NOMO-1 treated with DMSO at 0.1 percent for 48 hours (cell line): ENCODE data around the gene FAM234B.
A peak's percentile ranks its signal among the peaks of the same experiment; 100 is the strongest.

Source experiments
- DNase-seq: peaks from one replicate; lab custom pipeline; 2025; ENCODE audit not compliant: unreplicated experiment; lab: John Stamatoyannopoulos, UW

The FAM234B gene

DNA sequence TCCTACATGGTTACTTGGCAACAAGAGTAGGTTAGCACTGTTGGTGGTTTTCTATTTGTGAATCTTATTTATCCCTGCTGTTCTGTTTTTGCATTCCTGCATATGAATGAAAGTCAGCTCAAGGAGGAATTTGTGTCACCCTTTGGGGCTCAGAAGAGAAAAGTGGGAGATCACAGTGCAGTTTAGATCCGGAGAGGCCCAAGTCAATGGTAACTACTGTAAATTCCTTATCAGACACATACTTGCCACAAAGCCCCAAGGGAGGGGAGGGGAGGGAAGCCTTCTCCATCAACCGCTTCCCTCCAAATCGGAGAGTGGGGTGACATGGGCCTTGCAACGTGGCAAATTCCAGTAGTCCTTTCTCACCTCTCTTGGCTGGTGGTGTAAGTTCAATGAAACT, 44.3 kb downstream of the FAM234B start:
- DNase-seq = no peak

DNA sequence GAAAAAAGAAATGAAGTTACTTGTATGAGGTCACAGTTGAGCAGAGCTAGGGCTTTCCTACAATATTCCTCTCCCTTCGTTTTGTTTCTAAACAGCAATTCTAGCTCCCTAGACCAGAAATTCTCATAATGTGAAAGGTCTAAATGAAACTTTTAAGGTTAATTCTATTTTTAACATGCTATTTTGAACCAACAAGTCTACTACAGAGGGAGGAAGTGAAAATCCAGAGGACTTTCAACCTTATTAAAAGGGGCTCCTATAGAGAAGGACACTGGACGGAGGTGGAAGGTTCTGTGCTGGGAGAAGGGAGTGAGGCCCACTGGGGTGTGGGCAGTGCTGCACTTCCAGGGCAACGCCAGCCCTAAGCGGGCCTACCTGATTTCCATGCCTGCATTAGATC, 45.9 kb downstream of the FAM234B start:
- peak; percentile 46 for DNase-seq

DNA sequence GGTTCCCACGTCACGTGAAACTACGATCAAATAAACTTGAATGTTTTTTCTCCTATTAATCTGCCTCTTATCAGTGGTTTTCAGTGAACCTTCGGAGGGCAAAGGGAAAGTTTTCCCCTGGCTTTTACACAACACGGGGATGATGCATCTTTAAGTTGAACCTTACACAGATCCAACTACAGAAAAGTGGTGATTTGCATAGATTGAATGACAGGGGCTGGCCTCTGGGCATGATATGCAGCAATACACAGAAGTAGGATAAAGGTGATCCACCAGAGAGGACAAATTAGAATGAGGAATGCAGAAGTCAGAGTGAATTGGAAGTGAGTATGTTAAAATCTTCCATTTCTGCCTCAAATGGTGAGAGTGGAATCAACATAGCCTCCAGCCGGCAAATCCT, 47.7 kb downstream of the FAM234B start:
- DNase-seq = no peak

DNA sequence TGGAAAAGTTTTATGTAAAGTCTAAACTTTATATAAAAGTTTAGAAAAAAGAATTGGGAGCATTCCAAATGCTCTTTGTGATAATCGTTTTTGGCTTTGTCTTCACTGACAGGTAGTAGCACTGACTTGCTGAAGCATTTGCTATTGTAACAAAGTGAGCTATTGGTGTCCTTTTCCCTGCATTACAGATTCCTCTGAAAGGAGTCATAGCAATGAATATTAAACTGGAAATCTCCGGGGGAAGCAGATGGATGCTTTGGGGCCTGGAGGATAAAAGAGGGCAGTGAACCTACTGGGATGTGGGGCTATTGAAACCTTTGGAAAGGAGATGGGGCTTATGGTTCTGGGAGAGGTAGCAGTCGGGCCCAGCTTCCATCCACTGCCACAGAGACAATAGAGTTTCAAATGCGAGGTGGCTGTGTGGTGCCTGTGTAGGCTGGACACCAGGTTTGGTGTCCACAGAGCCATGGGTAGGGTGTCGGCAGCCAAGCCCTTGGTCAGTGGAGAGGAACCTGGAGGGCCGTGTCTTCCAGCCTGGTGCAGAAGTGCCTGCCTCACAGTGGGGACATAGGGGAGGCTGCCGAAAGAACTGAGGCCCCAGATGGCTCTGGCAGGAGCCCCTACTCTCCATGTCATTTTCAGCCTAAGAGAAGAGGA, 49.1 kb downstream of the FAM234B start:
- no peak for DNase-seq

DNA sequence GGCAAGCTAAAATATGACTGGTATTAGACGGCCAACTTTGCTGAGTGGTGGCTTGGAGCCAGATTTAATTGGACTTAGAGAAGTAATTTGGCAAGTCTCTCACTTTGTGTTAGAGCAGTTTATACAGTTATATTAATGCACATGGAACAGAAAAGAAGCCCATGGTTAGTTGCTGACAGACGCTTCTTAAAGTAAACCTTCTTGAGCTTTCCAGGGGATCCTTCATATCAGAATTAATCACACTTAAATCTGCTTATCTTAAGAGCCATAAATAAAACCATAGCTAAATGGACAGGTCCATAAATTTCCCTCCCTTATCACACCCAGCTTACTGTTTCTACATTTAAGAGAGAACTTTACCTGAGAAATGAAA, 49.7 kb downstream of the FAM234B start:
- no peak for DNase-seq

DNA sequence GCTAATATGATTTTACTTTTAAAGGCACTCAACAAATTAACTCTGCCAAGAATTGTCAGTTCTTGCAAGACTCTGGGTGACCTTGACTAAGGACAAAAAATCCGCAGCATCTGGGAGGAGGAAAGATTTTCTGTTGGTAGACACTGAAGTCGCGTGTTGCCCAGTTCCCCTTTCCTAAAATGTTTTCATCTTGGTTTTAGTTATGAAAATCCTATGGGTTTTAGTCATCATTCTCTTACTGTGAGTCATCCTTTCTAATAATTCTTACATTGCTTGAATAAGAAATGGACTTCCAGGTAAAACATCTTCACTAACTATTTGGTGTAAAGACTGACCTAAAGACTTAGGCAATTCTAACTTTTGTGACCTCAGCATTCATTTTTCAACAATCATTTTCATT, 50.2 kb downstream of the FAM234B start:
- DNase-seq = peak; percentile 86

DNA sequence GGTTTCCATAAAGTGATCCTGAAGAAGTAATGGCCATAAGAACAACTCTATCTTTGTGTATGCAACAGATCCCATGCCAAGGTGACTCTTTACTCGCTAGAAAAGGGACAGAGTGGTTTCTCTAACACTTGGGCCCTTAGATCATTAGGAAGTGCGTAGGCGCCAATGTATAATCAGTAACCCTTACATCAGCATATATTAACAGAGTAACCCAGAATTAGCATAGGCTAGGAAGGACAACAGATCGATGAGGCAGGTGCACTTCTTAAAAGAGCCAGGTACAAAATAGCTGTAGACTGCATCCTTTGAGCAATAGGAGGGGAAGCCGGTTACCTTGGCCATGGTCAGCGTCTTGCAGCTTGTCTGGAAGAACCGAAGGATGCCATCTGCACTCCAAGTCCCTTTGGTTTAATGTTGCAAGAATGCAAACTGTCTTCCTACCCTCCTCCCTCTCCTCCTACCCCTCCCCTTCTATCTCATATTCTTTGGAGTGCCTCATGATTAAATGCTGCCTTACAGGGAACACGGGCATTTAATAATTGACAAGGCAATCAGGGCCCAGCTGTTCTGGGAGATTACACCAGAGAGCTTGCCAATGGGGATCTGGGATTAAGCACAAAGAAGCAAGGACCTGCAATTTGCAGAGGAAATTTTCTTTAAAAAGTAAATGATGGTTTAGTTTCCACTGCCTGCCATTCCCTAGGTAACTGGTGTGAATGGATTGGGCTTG, 51.2 kb downstream of the FAM234B start:
- no peak for DNase-seq

DNA sequence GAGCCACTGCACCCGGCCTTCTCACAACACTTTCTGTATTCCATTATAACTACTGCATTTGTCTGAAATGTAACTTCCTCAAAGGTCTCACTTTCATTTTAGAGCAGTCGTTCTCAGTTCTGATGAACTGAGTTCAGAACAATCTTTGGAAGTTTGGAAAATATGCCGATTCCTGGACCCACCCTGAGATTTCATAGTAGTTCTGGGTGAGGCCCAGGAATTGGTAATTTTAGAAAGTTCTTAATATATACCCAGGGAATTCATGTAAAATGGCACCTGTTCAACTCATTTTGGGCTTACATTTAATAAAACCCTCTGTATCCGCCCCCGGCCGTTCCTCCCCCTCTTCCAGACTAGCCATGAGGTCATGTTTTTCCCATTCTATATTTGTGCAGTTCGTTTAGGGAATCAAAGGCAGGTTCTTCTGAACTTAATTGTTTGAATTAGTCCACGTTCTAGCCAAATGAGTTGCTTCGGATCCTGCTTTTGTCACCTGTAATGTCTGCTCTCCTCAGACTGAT, 53.4 kb downstream of the FAM234B start:
- peak; percentile 82 for DNase-seq

DNA sequence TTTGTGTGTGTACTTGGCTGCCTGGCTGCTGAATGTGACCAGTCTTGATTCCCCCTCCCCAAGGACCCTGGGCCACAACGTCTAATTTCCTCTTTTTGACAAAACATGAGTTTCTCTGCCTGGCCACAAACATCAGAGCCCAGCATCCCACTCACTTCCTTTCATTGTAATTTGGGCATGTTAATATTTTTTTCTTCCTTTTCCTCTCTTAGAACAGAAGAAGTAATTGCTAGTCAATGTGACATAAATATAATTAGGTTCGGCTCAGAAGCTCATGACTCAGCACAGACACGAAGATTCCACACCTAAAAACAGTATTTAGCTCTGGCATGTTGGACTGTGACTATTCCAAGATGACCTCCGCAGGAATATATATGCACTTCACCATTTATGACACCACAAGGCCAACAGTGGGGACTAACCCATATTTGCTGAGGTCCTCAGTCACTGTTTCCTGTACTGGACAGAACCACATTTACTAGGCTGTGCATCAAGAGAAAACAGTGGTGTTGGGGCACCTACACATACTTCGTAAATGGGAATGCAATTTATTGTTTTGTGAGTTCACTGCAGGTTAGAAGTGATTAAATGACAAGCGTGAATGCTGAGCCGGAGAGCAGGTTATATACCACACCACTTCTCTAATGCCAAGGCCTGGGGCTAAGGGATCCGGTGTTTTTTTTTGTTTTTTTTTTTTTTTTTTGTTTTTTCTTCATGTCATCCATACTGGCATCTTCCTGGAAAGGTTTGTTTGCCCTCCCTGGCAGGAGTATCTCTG, 55.1 kb downstream of the FAM234B start:
- peak; percentile 85 for DNase-seq

DNA sequence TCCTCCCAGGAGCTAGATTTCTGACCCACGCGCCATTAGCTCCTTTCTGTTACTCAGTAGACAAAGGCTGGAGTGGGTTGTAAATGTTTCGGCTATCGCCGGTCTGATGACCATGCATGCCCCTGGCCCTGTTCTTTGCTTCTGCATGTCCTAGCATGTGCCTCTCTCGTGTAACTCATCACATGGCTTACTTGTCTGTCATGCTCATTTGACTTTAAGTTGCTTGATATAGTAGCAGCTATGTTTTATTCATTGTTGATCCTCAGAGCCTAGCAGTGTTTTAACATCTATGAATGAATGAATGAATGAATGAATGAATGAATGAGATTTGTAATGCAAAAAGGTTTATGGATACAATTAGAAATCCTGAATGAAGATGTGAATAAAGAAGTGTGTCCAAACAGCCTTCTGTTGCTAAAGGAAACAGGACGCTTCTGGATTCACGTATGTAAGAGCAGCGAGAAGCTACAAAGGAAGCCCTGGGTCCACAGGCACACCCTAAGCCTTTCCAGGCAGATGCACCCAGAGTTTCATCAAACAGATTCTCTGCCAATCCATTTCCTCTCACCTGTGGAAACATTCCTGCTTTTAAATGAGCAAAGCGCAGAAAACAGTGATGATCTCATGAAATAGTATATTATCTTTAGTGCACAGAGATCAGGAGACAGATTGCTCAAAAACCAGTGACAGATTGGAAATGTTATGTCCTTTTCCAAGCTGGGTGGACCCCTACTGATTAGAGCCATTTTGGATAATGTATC, 55.8 kb downstream of the FAM234B start:
- DNase-seq = no peak

DNA sequence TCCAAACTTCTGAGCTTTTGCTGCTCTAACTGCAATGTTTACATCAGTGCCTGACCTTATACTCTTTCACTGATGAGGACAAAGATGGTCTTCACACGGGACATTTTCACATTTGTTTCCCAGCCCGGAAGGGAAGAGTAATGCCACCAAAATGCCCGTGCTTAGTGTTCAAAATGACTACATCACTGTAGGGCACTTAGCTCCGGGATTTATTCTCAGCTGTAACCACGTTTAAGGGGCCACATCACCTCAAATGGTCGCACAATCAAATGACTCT, 56.4 kb downstream of the FAM234B start:
- peak; percentile 28 for DNase-seq

DNA sequence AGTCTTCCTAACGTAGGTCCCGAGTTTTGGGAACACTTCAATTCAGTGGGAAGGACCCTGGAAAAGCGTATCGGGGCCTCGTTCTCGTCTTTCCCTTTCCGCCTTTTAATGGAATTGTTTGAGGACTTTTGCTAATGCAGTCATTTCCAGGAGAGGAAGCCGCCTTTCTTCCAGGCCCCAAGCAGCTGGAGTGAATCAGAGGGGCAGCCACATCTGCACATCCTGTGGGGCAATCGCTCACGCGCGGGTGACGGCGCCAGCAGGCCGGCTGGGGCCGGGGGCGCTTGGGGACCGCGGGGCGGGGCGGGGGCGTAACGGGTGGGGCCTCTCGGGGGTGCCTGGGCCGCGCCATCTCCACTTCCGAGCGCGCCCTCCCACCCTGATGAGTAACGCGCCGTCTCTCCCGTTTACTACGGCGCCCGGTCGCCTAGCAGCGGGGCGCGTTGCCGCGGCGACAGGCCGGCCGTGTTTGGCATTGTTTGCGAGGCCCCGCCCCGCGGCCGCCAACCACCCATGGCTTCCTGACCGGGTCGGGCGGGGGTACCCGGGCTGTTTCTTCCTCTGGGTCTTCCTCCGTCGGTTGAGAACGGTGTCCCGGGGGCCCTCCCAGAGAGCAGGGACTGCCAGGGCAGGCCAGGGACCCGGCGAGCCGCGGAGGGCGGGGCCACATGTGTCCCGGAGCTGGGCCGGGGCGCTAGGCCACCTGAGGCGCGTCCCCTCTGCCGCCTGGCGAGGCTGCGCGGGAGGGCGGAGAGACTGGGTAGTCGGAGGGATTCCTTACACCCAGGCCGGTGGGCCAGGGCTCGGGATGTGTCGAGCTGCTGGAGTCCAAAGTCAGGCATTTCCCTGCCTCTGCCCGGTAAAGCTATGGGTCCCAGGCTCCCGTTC, 56.9 kb downstream of the FAM234B start:
- peak; percentile 88 for DNase-seq

DNA sequence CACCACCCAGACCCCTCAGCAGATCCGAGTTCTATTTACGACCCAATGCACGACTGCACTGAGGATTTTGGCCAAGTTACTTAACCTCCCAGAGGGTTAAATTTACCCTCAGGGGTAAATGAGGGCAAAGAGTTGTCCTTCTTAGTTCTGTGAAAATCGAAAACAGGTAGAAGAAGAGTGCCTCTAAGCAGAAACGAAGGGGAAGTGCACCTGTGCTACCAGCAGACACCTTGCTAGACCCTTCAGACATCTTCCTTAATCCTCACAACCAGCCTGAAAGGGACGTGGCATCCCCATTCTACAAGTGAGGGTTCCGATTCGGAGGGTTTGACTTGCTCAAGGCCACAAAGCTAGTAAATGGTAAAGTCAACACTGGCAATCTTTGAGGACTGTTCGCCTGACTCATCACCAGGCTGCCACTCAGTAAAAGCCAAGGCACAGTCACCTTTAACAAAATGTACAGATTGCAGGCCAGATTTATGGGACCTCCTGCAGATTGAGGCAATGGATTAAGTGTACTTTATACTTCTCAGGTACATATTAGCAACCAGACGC, 57.7 kb downstream of the FAM234B start:
- peak; percentile 10 for DNase-seq

DNA sequence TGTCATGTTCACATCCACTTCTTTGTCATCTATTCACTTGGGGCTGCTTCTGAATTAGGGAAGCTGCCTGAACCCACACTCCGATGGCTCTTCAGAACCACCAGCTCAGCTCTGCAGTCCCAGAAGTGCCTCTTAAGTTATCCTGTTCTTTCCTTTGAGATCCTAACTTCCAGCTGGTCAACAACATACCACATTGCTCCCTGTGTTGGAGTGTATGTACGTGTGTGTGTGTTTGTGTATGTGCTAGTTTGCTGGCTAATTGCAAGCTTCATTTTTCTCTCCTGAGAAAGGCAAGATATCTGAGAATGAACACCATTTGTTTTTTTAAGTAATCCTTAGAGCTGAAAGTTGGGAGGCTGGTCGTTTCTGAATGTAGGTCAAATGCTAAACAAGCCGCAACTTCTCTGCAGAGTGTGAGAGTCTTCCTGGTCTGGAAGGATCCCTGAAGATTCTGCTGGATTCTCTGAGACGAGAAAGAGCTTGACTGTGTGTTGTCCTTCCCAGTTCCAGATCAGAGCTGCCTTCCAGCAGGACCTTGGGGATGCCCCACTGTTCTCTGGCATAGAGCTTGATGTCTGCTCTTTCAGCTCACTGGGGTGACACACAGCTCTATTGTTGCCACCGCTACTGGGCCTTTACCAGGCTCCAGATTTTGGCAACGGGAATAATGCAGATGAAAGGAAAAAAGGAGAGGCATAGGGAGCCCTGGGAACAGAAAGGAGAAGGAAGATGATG, 58.4 kb downstream of the FAM234B start:
- DNase-seq = no peak

DNA sequence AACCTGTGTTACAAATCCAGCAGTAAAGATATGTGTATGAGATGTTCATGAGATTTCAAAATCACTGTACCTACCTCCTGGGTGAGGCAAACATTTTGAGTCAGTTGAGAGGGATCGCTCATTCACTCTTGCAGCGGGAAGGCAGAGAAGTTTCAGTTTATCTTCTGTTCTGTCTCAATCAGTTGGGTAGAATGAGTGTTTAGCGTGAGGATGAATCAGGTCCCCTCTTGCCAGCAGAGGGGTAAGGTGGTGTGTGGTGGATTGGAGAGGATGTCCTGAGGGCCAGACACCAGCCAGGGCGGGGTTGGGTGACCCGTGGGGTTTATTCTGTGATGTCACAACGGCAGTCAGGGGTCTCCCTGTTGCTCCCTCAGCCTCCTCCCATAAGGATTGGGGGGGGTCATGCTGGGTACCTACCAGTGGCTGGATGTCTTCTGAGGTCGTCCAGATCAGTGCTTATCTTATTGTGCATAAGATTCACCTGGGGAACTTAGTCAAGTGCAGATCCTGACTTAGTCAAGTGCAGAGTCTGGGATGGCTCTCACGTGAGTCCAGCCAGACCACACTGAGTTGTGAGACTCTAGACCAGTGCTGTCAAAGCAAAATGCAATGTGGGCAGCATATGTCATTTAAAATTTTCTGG, 59.3 kb downstream of the FAM234B start, which contains the start of gene GSG1:
Gene GSG1, minus strand, starts transcription at position 277 of the 643 bp plus-strand sequence. Its CDS starts 155 bp downstream, at position 122.
- no peak for DNase-seq

DNA sequence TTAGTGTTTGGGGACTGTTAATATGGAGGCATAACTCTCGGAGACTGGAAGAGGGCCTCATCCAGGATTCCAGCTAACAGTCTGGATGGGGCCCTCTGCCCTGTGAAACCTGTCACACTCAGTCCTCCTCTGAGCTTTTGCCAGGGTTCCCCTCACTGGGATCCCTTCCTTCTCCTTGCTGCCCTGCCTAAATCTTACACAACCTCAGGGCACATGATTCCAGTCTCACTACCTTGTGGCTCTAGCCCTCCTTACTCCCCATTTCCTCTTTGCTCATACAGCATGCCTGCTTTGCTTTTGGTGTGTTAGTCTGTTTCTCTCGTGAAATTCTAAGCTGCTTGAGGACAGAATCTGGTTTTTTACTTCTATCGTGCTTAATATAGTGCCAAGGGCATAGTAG, 60.2 kb downstream of the FAM234B start:
- peak; percentile 7 for DNase-seq

DNA sequence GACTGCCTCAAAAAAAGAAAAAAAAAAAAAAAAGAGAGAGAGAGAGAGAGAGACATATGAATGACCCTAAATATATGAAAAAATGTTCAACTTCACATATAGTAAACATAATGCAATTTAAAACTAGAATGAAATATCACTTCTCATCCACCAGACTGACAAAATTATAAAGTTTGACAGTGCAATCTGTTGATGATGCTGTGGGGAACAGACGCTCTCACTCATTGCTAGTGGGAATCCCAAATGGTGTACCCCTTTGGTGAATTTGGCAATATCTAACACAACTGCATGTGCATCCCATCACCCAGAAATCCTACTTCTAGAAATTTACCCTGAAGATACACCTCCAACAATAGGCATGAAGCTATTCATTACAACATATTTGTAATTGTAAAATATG, 61.6 kb downstream of the FAM234B start:
- DNase-seq = no peak

DNA sequence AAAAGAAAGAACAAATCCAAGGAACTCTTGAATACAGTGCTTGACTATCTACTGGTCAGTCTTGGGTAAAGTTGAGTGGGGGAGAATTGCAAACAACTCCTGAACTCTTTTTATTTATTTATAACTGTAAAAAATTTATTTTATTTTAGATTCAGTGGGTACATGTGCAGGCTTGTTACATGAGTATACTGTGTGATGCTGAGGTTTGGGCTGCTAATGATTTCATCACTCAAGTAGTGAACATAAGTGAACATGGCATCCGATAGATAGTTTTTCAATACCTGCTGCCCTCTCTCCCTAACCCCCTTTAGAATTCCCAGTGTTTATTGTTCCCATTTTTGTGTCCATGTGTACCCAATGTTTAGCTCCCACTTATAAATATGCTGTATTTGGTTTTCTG, 62.5 kb downstream of the FAM234B start:
- no peak for DNase-seq

DNA sequence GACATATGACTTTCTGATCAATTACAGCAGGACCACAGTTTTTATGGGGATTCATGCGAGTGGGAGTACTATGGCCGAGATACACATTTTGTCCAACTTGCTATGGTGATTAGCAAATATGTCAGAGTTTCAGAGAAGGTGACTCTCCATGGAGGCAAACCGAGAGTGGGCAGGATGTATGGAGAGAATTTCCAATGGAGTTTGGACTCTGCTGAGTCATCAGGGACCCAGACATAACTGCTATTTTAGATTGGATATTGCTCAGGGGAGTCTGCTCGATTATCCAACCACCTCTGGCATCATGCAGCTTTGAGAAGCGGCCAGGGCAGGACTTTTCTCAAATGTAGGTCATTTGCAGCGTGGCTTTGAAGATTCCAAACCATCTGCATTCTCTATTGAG, 68.8 kb downstream of the FAM234B start:
- DNase-seq = no peak
